ENCODE data around the gene LSMEM2. TPM values are rescaled to one million over a fixed set of nuclear protein-coding genes. Genes with fewer than 3 reads are reported as not detected.
A peak's percentile ranks its signal among the peaks of the same experiment; 100 is the strongest.

LSMEM2 gene
- total and polyA plus RNA-seq, 9 of the 15 experiments (the other 6 are each of a cell fraction or from before 2014, with no cell fraction given), result not detected

GRCh38 chr3:50299929-50300680 lies 21.2 kb downstream of the LSMEM2 start (continued):
- TF ChIP-seq ZBTB40 (IDR thresholded peaks at IDR 0.05) (no peak; the same call in 1 of the 2 replicates), ZBTB40 (CRISPR knock-in tag; IDR thresholded peaks at IDR 0.05) (no peak), POLR3A (IDR thresholded peaks at IDR 0.05; ENCODE audit: borderline replicate concordance, extremely low read depth, insufficient read depth, insufficient read length) (no peak), MYNN (IDR thresholded peaks at IDR 0.05) (no peak), MYNN (CRISPR knock-in tag; IDR thresholded peaks at IDR 0.05) (no peak), CHD2 (IDR thresholded peaks at IDR 0.05; ENCODE audit: low read depth, low read length) (no peak), POLR2G (IDR thresholded peaks at IDR 0.05; ENCODE audit: low read depth, low read length) (peak; percentile 42; the same call in 1 of the 2 replicates), NCOA1 (IDR thresholded peaks at IDR 0.05; ENCODE audit: low read depth) (no peak), NCOA4 (IDR thresholded peaks at IDR 0.05; ENCODE audit: partially characterized antibody) (no peak), TARDBP (IDR thresholded peaks at IDR 0.05) (0 out of 2 replicates have a peak, but pooled peaks have one; percentile 33), NFIC (IDR thresholded peaks at IDR 0.05) (no peak), ZNF583 (CRISPR knock-in tag; IDR thresholded peaks at IDR 0.05) (no peak), MYBL2 (IDR thresholded peaks at IDR 0.05; ENCODE audit: low read depth) (no peak), MYBL2 (CRISPR knock-in tag; IDR thresholded peaks at IDR 0.05; ENCODE audit: borderline replicate concordance) (no peak), PML (IDR thresholded peaks at IDR 0.05; ENCODE audit: low read length) (peak; percentile 47; the same call in 1 of the 2 replicates), ZNF184 (CRISPR knock-in tag; IDR thresholded peaks at IDR 0.05) (no peak), RAD51 (IDR thresholded peaks at IDR 0.05; ENCODE audit: borderline replicate concordance, low read depth) (no peak), ZZZ3 (IDR thresholded peaks at IDR 0.05) (no peak), ARID1B (IDR thresholded peaks at IDR 0.05) (no peak), ILF3 (IDR thresholded peaks at IDR 0.05; ENCODE audit: borderline replicate concordance) (no peak), POLR2A (conservative IDR thresholded peaks at IDR 0.05) (no peak; the same call in 1 of the 2 replicates), ETV6 (IDR thresholded peaks at IDR 0.05; ENCODE audit: borderline replicate concordance in 1 of 2, low read depth in 2 of 2, low read length in 1 of 2) (no peak), ETV6 (CRISPR knock-in tag; IDR thresholded peaks at IDR 0.05; ENCODE audit: borderline replicate concordance) (0 out of 2 replicates have a peak, but pooled peaks have one; percentile 29), SMAD2 (IDR thresholded peaks at IDR 0.05; ENCODE audit: low read depth, low read length) (no peak)
